Upper lobe of left lung (tissue), 4 donors: ENCODE results near the gene JPH4.
A peak's percentile ranks its signal among the peaks of the same experiment; 100 is the strongest.

Experiments
- POLR2AphosphoS5 ChIP-seq, 2 donors: sonication (generic); formaldehyde crosslinking; IDR thresholded peaks; one replicate each; pipeline ENCODE4 v1.5.1; 2017; ENCODE audit warnings: antibody characterized with exemption in 2 of 2
- TF ChIP-seq, protein P1 (sequence below), 6 experiments: fragments of 450-650 bp in 4 of 6; fragments of 200-600 bp in 2 of 6; sonication (generic) in 2 of 6; IDR thresholded peaks; one replicate each; pipeline ENCODE4 v1.5.1; 2016 to 2019; ENCODE audit warnings: antibody characterized with exemption in 6 of 6

DNA sequence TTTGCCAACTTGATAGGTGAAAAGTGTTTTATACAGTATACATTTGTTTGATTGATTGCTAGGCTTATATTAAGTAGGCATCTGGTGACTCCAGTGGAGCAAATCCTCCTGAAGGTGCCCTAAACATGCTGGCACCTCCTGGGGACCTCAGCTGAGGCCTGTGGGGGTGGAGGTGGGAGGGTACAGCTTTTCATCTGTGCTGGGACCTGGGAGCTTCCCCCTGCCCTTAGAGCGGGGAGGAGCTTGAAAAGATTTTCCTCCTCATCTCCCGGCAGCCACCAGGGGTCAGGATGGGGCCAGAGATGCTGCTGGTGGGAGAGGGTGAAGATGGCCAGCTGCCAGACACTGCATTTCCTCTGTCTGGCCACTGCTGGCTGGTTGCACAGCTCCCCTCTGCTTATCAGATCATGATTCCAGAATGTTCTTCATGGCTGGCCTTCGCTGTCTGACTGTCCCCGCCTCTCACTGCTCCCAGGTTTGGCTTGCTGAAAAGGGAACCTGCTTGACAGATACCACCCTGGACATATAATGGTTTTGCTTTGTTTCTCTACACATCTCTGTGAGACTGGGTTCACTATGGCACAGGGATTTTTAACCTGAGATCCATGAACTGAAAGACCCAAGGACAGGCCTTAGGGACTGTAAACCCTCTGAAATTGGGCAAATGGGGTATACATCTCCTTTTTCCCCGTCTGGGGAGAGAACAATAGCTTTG is 10.5 kb upstream of the JPH4 start:
- TF ChIP-seq, protein P1, sequence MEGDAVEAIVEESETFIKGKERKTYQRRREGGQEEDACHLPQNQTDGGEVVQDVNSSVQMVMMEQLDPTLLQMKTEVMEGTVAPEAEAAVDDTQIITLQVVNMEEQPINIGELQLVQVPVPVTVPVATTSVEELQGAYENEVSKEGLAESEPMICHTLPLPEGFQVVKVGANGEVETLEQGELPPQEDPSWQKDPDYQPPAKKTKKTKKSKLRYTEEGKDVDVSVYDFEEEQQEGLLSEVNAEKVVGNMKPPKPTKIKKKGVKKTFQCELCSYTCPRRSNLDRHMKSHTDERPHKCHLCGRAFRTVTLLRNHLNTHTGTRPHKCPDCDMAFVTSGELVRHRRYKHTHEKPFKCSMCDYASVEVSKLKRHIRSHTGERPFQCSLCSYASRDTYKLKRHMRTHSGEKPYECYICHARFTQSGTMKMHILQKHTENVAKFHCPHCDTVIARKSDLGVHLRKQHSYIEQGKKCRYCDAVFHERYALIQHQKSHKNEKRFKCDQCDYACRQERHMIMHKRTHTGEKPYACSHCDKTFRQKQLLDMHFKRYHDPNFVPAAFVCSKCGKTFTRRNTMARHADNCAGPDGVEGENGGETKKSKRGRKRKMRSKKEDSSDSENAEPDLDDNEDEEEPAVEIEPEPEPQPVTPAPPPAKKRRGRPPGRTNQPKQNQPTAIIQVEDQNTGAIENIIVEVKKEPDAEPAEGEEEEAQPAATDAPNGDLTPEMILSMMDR (IDR thresholded peaks at IDR 0.05): peak; percentile 76 to 94 (median 80)
- no peak for TF ChIP-seq POLR2AphosphoS5 (IDR thresholded peaks at IDR 0.05)
